D721Med (cell line): ENCODE data around the gene ZNF687.

ENCODE experiments used
- DNase-seq: peaks from one replicate; pipeline ENCODE4 v3.0.0; 2011; ENCODE audit warnings: low spot score; ENCODE audit not compliant: insufficient read length
- FAIRE-seq: peaks from 2 replicates; lab custom pipeline; 2011; peaks lifted over from hg19 to GRCh38; lab: Jason Lieb, UNC
- TF ChIP-seq, protein P1 (sequence below): IDR thresholded peaks from 2 replicates; pipeline ENCODE4 v1.5.1; 2012; ENCODE audit warnings: mild to moderate bottlenecking, control low read depth; ENCODE audit not compliant: insufficient read depth; ENCODE audit errors: missing control alignments

Gene ZNF687

GRCh38 chr1:151313501-151313900 is 31.4 kb downstream of the ZNF687 start:
- TF ChIP-seq, protein P1, sequence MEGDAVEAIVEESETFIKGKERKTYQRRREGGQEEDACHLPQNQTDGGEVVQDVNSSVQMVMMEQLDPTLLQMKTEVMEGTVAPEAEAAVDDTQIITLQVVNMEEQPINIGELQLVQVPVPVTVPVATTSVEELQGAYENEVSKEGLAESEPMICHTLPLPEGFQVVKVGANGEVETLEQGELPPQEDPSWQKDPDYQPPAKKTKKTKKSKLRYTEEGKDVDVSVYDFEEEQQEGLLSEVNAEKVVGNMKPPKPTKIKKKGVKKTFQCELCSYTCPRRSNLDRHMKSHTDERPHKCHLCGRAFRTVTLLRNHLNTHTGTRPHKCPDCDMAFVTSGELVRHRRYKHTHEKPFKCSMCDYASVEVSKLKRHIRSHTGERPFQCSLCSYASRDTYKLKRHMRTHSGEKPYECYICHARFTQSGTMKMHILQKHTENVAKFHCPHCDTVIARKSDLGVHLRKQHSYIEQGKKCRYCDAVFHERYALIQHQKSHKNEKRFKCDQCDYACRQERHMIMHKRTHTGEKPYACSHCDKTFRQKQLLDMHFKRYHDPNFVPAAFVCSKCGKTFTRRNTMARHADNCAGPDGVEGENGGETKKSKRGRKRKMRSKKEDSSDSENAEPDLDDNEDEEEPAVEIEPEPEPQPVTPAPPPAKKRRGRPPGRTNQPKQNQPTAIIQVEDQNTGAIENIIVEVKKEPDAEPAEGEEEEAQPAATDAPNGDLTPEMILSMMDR: no peak
- no peak for FAIRE-seq
- no peak for DNase-seq

DNA sequence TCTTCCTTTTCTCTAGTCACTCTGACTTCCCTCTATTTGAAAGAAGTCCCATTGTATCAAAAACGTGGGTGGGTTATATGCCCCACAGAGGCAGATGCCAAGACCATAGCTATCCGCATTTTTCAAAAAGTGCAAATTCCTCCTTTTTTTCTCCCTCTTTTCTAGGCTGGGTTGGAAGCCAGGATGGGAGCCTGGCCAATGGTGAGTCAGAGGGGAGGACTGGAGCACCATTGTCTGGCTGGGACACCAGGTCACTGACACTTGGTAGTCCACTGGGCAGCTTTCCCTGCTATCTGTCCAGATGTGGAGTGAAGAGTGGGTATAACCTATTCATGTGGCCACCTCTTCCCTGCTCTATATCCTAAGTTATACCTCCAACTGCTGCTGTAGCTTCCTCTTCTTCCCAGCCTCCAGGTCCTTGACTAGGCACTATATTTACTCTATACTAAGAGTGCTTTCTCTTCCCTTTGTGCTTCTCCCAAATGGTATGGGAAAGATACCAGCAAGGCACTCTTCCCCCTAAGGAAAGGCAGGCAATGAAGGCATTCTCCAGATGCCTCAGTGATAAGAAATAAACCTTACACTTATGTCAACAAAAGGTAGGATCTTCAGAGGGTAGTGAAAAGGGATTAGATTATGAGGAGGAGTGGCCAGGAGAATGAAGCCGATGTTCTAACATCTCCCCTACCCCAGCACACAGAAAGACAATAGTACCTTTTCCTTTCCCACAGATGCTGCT is 32.2 kb downstream of the ZNF687 start:
- DNase-seq (no peak), FAIRE-seq (no peak)
- TF ChIP-seq, protein P1: no peak

GRCh38 chr1:151315565-151316235 is 33.6 kb downstream of the ZNF687 start:
- TF ChIP-seq, protein P1: peak; percentile 6
- FAIRE-seq (no peak), DNase-seq (no peak)

GRCh38 chr1:151318975-151319374 is 36.9 kb downstream of the ZNF687 start:
- TF ChIP-seq, protein P1: no peak
- FAIRE-seq: no peak

GRCh38 chr1:151324390-151324930 is 42.4 kb downstream of the ZNF687 start:
- DNase-seq (no peak), FAIRE-seq (no peak)
- TF ChIP-seq, protein P1: no peak

More at GRCh38 chr1:151318975-151319374, 36.9 kb downstream of the ZNF687 start:
- no peak for DNase-seq

DNA sequence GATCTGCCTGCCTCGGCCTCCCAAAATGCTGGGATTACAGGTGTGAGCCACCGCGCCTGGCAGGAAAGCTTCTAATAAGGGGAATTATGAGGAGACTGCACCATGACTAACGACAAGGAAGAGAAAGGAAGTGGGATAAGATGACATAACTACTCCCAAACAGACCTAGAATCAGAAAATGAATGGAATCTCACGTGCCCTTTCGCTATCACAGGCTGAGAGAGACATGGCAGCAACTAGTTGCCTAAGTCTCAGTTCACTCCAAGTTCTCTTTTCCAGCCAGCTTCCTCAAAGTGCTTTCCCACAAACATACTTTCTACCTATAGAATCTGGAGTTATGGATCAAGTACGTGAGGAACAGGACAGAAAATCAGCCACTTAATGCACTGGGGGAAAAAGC is 43.1 kb downstream of the ZNF687 start:
- TF ChIP-seq, protein P1: no peak
- FAIRE-seq: no peak
- no peak for DNase-seq
